HFF-Myc (cell line): ENCODE results near the gene LMAN1L.

Source experiments
- DNase-seq: peaks from one replicate; pipeline ENCODE4 v3.0.0-alpha.2; 2011; ENCODE audit warnings: low read depth; ENCODE audit errors: extremely low read depth
- H3K4me3 ChIP-seq: replicated peaks from 2 replicates; pipeline ENCODE4 v1.5.1; 2011; ENCODE audit warnings: low read depth, mild to moderate bottlenecking, control low read depth, low read length
- CTCF ChIP-seq: IDR thresholded peaks from 2 replicates; pipeline ENCODE4 v1.5.1; 2012; ENCODE audit warnings: mild to moderate bottlenecking, low read depth, low read length, control low read depth; ENCODE audit errors: missing control alignments

LMAN1L gene

GRCh38 chr15:74840851-74841775, 28.5 kb downstream of the LMAN1L start:
- no peak overlapping the region for H3K4me3 ChIP-seq
- no peak for TF ChIP-seq CTCF
- no peak for DNase-seq

- no peak for DNase-seq
- peak overlapping the region; percentile 60 for H3K4me3 ChIP-seq
- no peak for TF ChIP-seq CTCF
Observed at GRCh38 chr15:74841891-74842373, 29.3 kb downstream of the LMAN1L start.

- peak within 1 kb of the TSS; percentile 60 for H3K4me3 ChIP-seq
- peak; percentile 25 for TF ChIP-seq CTCF
- no peak for DNase-seq
Observed at GRCh38 chr15:74842581-74843444, 30.2 kb downstream of the LMAN1L start, which contains the start of gene ULK3. ULK3 (minus strand) TSS chr15:74843156; CDS start chr15:74843105, 51 bp downstream.

- H3K4me3 ChIP-seq = peak overlapping the region; percentile 60
- no peak for DNase-seq
- no peak for TF ChIP-seq CTCF
Observed at GRCh38 chr15:74843445-74843828, 30.8 kb downstream of the LMAN1L start.

- DNase-seq = no peak
- peak overlapping the region; percentile 60 for H3K4me3 ChIP-seq
- TF ChIP-seq CTCF = no peak
Observed at GRCh38 chr15:74843891-74844299, 31.3 kb downstream of the LMAN1L start.

GRCh38 chr15:74844319-74845207, 31.9 kb downstream of the LMAN1L start:
- DNase-seq = no peak
- H3K4me3 ChIP-seq = no peak overlapping the region
- TF ChIP-seq CTCF = no peak
